AG09309 (cell line): ENCODE data around the gene KCNQ2.

Experiments used
- DNase-seq: peaks from one replicate; pipeline ENCODE4 v3.0.0-alpha.2; 2010; ENCODE audit warnings: low read depth
- H3K4me3 ChIP-seq: 2 replicates; pipeline ENCODE4 v1.5.1; 2011; ENCODE audit warnings: mild to moderate bottlenecking, low read depth, low read length, moderate library complexity; ENCODE audit not compliant: control insufficient read depth
- TF ChIP-seq, protein P1 (sequence below): IDR thresholded peaks from 2 replicates; pipeline ENCODE4 v1.5.1; 2011; ENCODE audit warnings: mild to moderate bottlenecking, low read depth, low read length, inconsistent platforms; ENCODE audit not compliant: insufficient read depth, control insufficient read depth; ENCODE audit errors: missing control alignments

Gene KCNQ2

DNA sequence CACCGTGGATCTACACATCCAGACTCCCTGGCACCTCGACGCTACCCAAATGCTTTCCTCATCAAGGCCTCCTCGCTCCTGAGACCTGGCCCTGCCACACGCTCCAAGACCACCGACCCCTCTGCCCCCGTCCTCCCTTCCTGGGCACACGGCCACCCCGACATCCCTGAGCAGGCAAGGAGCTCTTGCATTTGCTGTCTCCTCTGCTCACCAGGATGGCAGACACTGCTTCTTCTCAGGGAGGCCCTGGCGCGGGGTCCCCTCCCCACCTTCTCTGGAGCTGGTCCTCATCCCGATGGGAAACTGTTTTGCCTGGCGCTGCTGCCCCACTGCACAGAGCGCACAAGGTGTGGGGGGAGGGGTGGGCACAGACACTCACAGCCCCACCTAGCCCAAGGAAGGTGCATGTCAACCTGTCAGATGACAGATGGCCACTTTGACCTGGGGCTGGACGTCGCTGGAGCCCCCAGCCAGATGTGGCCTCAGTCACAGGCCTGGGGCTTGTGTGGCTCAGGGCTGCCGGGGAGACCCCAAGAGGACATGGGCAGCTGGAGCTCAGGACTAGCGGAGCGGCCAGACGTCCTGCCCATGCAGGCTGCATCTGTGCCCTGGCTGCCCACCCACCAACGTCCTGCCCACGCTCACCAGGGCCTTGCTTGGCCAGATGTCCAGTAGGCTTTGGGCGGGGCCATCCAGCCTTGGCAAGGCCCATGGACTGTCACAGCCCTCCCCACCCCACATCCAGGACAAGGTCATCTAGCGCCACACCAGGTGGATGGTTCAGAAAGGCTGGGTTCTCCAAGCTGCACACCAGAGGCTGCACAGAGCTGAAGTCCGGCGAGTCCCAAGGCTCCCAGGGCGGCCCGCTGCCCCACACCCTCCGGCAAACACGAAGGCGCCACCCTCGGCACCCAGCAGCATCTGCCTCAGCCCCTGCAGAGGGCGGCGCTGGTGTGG lies 6.2 kb upstream of the KCNQ2 start:
- DNase-seq: no peak
- TF ChIP-seq, protein P1, sequence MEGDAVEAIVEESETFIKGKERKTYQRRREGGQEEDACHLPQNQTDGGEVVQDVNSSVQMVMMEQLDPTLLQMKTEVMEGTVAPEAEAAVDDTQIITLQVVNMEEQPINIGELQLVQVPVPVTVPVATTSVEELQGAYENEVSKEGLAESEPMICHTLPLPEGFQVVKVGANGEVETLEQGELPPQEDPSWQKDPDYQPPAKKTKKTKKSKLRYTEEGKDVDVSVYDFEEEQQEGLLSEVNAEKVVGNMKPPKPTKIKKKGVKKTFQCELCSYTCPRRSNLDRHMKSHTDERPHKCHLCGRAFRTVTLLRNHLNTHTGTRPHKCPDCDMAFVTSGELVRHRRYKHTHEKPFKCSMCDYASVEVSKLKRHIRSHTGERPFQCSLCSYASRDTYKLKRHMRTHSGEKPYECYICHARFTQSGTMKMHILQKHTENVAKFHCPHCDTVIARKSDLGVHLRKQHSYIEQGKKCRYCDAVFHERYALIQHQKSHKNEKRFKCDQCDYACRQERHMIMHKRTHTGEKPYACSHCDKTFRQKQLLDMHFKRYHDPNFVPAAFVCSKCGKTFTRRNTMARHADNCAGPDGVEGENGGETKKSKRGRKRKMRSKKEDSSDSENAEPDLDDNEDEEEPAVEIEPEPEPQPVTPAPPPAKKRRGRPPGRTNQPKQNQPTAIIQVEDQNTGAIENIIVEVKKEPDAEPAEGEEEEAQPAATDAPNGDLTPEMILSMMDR: no peak
- H3K4me3 ChIP-seq: no peak overlapping the region

DNA sequence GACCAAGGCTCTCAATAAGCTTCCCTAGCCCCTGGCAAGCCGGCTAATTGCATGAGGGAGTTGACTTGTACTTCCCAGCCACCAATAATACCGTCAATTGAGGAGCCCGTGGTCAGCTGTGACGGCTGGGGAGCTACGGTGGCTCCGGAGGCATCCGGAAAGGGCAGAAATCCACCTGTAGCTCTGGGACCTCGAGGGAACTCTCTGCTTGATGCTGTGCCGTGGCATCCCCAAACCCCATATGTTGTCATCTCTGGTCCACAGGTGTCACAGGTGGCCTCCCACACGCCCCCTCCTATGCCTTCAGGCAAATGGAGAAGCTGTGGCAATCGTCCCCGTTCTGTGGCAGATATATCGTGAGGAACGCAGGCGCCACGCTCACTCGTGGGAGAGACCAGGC lies 5.5 kb upstream of the KCNQ2 start:
- TF ChIP-seq, protein P1: no peak
- no peak overlapping the region for H3K4me3 ChIP-seq
- DNase-seq: no peak

DNA sequence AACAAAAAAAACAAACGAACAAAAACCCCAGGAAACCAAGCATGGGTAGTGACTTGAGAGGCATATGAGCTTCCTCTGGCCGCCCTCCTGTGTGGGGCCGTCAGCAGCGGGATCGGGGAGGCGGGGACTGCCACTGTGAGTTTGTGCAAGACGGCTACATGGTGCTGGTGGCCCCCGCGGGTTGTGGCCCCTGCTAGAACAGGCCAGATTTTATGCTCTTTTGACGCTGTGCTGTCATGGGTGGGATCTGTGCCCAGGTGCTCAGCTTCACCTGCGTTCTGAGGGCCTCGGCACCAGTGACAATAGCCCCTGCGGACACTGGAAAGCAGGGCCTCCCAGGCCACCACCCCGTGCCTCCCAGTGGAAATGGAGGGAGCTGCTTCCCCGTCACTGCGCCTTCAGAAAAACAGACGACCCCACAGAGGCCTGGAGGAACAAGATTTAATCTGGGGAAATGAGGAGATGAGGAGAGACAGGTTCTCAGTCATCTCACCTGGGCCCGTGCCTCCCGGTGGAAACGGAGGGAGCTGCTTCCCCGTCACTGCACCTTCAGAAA lies 4.7 kb upstream of the KCNQ2 start:
- TF ChIP-seq, protein P1: no peak
- DNase-seq: no peak
- H3K4me3 ChIP-seq: no peak overlapping the region

DNA sequence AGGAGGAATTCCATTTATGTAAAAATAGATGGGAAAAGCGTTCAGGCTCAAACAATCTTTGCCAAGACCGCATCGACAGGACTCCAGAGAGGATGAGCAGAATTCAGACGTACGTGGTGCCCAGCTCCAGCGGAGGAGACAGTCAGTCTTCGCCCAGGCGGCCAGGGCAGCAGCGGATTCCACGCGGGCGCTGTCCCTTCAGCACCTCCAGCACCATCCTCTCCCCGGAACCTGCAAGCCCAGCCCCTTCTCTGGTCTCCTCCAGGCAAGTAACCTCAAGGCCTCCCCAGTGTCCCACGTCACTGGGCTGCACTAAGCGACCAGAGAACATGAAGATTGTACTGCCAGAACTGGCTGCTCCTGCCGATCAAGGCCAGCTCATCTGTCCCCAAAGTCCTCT lies 2.8 kb upstream of the KCNQ2 start:
- H3K4me3 ChIP-seq: no peak overlapping the region
- DNase-seq: no peak
- TF ChIP-seq, protein P1: no peak

DNA sequence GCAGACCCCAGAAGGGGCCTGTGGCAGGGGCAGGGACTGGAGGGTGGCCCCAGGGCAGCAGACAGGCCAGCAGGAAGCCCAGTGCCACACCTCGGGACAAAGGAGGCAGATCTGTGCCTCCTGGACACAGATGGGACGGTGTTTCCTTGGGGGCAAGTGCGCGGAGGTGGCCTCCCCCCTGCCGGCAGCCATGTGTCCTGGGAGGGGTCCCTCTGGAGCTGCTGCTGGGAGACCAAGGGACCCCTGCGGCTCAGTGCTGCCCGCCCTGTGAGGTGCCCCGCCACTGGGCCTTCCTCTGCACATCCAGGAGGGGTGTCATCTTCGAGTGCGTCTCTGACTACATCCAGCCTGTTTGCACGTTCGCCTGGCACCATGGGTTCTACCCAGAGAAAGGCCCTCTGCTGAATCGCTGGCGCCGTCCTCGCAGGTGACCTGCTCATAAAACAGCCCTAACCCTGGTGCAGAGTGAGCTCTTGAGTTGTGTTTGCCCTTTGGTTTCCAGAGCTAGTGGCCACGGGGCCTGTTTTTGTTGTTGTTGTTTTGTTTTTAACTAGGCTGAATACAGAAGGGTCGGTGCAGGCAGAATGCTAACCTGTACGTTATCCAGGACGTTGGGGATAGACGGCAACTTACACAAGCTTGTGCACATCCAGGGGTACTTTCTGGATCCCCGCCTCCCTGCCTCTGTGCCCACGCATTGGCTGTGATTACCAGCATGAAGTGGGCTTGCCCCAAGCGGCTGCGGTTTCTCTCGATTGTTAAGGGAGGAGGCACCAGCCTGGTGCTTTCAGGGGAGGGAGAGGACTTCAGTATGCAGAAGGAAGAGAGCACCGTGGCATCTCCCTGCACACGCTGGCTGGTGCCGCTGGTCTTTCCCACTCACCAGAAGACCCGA lies 1.3 kb upstream of the KCNQ2 start:
- DNase-seq: no peak
- TF ChIP-seq, protein P1: no peak
- H3K4me3 ChIP-seq: no peak overlapping the region

DNA sequence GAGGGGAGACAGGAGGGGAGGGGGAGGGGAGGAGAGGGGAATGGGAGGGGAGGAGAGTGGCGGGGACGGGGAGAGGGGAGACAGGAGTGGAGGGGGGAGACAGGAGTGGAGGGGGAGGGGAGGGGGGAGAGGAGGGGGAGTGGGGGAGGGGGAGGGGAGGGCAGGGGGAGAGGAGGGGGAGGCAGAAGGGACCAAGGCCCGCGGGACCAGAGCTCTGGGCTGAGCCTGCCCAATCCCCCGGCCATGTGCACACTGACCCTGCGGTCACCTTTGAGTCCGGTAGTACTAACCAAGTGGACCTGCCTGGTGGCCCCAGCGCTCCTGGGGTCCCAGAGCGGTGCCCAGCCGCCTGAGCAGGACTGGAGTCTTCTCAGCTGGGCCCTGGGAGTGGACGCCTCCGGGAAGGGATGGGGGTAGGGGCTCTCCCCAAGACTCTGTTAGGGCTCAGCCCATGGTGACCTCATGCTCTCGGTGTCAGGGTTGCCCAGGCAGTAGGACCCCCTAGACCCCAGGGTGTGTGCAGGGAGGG lies 471 bp upstream of the KCNQ2 start:
- DNase-seq: no peak
- TF ChIP-seq, protein P1: no peak
- no peak overlapping the region for H3K4me3 ChIP-seq
